ENCODE results near the gene TMEM35B.
"Not testable (repeated sequence)": the region's sequence is repeated elsewhere in the genome, so short reads cannot be mapped to it uniquely, and the experiment has no call there.

Gene TMEM35B

GRCh38 chr1:34976384-34977209 lies 8.6 kb downstream of the TMEM35B start:
- no peak for DNase-seq

DNA sequence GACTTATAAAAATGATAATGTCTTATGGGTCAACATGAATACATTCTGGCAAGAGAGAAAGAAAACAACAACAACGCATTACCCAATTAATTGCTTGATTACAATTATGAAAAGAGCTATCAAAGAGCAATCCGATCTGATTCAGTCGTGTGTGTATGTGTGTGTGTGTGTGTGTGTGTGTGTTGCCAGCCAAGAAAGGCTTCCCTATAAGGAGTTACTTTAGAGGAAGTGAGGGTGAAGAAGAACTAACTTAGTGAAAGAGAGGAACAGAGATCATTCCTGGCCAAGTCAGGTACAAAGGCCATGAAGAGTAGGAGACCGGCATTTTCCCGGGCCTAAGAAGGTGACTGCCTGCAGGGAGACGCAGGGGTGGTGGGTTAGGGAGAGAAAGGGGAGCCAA lies 9.4 kb downstream of the TMEM35B start:
- no peak for DNase-seq

DNA sequence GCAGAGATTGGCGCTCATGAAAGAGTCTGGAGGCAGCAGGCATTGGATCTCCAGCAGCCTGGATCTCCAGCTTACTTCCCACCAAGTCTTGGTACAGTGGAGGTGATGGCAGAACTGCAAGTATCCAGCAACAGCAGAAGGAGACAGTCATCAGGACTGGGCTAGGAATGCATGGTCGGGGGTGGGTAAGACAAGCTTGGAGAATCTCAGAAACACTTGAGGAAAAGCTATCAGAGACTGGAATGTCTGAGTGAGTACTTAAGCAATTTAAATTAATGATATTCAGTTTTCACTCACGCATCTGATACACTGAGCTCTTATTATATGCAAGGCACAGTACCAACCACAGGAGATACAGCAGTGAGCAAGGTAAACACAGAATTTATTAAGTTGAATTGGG lies 9.8 kb downstream of the TMEM35B start:
- DNase-seq: peak in 2 of 58 donors; percentile 0 to 4

- no peak for DNase-seq
These were observed 10.5 kb downstream of the TMEM35B start for GRCh38 chr1:34974626-34975025.

- no peak for DNase-seq
These were observed 11.8 kb downstream of the TMEM35B start for GRCh38 chr1:34973326-34973725.

- no peak for DNase-seq
These were observed 14.3 kb downstream of the TMEM35B start for GRCh38 chr1:34970829-34971228.

- no peak for DNase-seq
These were observed 14.9 kb downstream of the TMEM35B start for GRCh38 chr1:34970220-34970735.

DNA sequence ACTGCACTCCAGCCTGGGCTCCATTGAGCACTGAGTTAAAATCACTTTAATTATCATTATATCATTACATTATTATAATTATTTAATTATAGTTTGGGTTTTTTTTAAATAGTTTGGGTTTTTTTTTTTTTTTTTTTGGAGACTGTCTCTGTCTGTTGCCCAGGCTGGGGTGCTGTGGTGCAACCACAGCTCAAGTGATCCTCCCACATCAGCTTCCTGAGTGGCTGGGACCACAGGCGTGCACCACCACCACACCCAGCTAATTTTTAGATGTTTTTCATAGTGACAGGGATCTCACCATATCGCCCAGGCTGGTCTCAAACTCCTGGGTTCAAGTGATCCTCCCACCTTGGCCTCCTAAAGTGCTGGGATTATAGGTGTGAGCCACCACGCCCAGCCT lies 16.9 kb downstream of the TMEM35B start:
- not testable (repeated sequence) for DNase-seq

DNA sequence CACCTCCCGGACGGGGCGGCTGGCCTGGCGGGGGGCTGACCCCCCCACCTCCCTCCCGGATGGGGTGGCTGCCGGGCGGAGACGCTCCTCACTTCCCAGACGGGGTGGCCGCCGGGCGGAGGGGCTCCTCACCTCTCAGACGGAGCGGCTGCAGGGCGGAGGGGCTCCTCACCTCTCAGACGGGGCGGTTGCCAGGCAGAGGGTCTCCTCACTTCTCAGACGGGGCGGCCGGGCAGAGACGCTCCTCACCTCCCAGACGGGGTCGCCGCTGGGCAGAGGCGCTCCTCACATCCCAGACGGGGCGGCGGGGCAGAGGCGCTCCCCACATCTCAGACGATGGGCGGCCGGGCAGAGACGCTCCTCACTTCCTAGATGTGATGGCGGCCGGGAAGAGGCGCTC lies 17.5 kb downstream of the TMEM35B start:
- not testable (repeated sequence) for DNase-seq

GRCh38 chr1:34965597-34965996 lies 19.6 kb downstream of the TMEM35B start:
- no peak for DNase-seq

- DNase-seq: no peak
These were observed 34.7 kb downstream of the TMEM35B start for GRCh38 chr1:34950428-34950827.

GRCh38 chr1:34948739-34949138 lies 36.4 kb downstream of the TMEM35B start:
- DNase-seq: not testable (repeated sequence)

DNA sequence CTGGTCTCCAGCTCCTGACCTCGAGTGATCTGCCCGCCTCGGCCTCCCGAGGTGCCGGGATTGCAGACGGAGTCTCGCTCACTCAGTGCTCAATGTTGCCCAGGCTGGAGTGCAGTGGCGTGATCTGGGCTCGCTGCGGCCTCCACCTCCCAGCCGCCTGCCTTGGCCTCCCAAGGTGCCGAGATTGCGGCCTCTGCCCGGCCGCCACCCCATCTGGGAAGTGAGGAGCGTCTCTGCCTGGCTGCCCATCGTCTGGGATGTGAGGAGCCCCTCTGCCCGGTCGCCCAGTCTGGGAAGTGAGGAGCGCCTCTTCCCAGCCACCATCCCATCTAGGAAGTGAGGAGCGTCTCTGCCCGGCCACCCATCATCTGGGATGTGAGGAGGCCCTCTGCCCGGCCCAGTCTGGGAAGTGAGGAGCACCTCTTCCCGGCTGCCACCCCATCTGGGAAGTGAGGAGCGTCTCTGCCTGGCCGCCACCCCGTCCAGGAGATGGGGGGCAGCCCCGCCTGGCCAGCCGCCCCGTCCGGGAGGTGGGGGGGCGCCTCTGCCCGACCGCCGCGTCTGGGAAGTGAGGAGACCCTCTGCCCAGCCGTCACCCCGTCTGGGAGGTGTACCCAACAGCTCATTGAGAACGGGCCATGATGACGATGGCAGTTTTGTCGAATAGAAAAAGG lies 37.4 kb downstream of the TMEM35B start:
- DNase-seq: not testable (repeated sequence)

- DNase-seq: no peak
These were observed 38.9 kb downstream of the TMEM35B start for GRCh38 chr1:34946211-34946610.

- DNase-seq: not testable (repeated sequence)
These were observed 43.3 kb downstream of the TMEM35B start for GRCh38 chr1:34941798-34942197.

Data from anterior cingulate cortex (tissue), 58 donors.